Liver (tissue), 3 donors: ENCODE data around the gene DAAM1.

Experiments
- CTCF ChIP-seq: fragments of 150-350 bp; IDR thresholded peaks from 2 replicates; pipeline ENCODE4 v1.5.1; 2017; ENCODE audit warnings: improper control_type of control experiment, low read depth, low read length; ENCODE audit not compliant: missing input control
- GABPA ChIP-seq, 2 donors: IDR thresholded peaks in 1 of 2; conservative IDR thresholded peaks in 1 of 2; 2 replicates each; pipeline ENCODE4 v1.6.1; 2016; ENCODE audit warnings: antibody characterized with exemption in 2 of 2, mild to moderate bottlenecking in 1 of 2, moderate library complexity in 1 of 2
- REST ChIP-seq: IDR thresholded peaks from 2 replicates; pipeline ENCODE4 v1.6.1; 2016; ENCODE audit warnings: antibody characterized with exemption, mild to moderate bottlenecking
- donor health status: healthy.
- donor health status: healthy.

GRCh38 chr14:59310633-59311032 lies 122.2 kb downstream of the DAAM1 start:
- TF ChIP-seq CTCF: no peak
- TF ChIP-seq REST: no peak
- no peak for TF ChIP-seq GABPA (IDR thresholded peaks at IDR 0.05 in 1 of 2, conservative IDR thresholded peaks at IDR 0.05 in 1 of 2)
